ENCODE measurements around the gene GNG14. TPM values are rescaled to one million over a fixed set of nuclear protein-coding genes. Genes with fewer than 3 reads are reported as not detected.

The GNG14 gene
- total and polyA plus RNA-seq, 2 experiments from 2014 or later, result not detected

- H3K4me1 Mint-ChIP-seq, result peaks cover 14% of the 10 kb centered on the region
- H3K36me3 Mint-ChIP-seq (ENCODE audit: low read depth), result peaks cover 35% of the 10 kb centered on the region
- TF ChIP-seq CREB1 (CRISPR knock-in tag; IDR thresholded peaks at IDR 0.05; ENCODE audit: low read depth) (no peak), ZNF114 (CRISPR knock-in tag; IDR thresholded peaks at IDR 0.05) (no peak), EZH2 (IDR thresholded peaks at IDR 0.05; ENCODE audit: low read depth, unreplicated experiment) (no peak), NANOG (IDR thresholded peaks at IDR 0.05; ENCODE audit: borderline replicate concordance) (no peak), ZNF331 (CRISPR knock-in tag; IDR thresholded peaks at IDR 0.05; ENCODE audit: low read depth) (no peak), ETS1 (IDR thresholded peaks at IDR 0.05) (no peak), ZNF462 (CRISPR knock-in tag; IDR thresholded peaks at IDR 0.05) (no peak), REST (IDR thresholded peaks at IDR 0.05; ENCODE audit: unreplicated experiment) (no peak)
- DNase-seq (ENCODE audit: low spot score), result no peak
- no peak overlapping the region for H3K4me2 ChIP-seq
- no peaks in the 10 kb centered on the region for H3K27me3 ChIP-seq (ENCODE audit: insufficient read depth)
- no peaks in the 10 kb centered on the region for H3K36me3 ChIP-seq (ENCODE audit: insufficient read depth)
- no peaks in the 10 kb centered on the region for H3K9me2 ChIP-seq (ENCODE audit: insufficient read depth)
- H3K79me2 ChIP-seq (replicated peaks; ENCODE audit: insufficient read depth), result peaks cover 38% of the 10 kb centered on the region
- no peak overlapping the region for H3K27ac ChIP-seq (ENCODE audit: low read depth)
- ATAC-seq, result no peak
- H3K4me3 ChIP-seq, result no peak overlapping the region
- H3K9me3 Mint-ChIP-seq, result no peaks in the 10 kb centered on the region; the same call in 2 of the 3 replicates
- H3K4me1 ChIP-seq (ENCODE audit: insufficient read depth), result peaks cover 3% of the 10 kb centered on the region; the same call in 1 of the 2 replicates
- no peak overlapping the region for H3K27ac Mint-ChIP-seq
- no peak overlapping the region for H2AFZ ChIP-seq
- peaks cover 34% of the 10 kb centered on the region for H3F3A ChIP-seq (replicated peaks; ENCODE audit: low read depth)
- peaks cover 23% of the 10 kb centered on the region for H4K20me1 ChIP-seq (replicated peaks; ENCODE audit: insufficient read depth)
- peaks cover 15% of the 10 kb centered on the region for H3K27me3 Mint-ChIP-seq (ENCODE audit: insufficient read depth, low read depth, poor library complexity)
- H3K4me3 Mint-ChIP-seq, result no peak overlapping the region
Observed at GRCh38 chr19:12727745-12728433, 40.1 kb downstream of the GNG14 start.

Measured in GM23338 (cell line).